GM23338 (cell line): ENCODE results near the gene SMOC2. TPM values are rescaled to one million over a fixed set of nuclear protein-coding genes. Genes with fewer than 3 reads are reported as not detected.

ENCODE experiments used
- ATAC-seq: fragments of 200-7000 bp; cut with Tn5 transposase; 3 replicates; pipeline ENCODE4 v1.9.1; 2020
- DNase-seq: peaks from one replicate; pipeline ENCODE4 v3.0.0-alpha.2; 2015; ENCODE audit warnings: low spot score
- H2AFZ ChIP-seq: fragments of 200-600 bp; sonication (generic); 2 replicates; pipeline ENCODE4 v1.8.0; 2016; ENCODE audit warnings: antibody characterized with exemption, mild to moderate bottlenecking, moderate library complexity
- H3F3A ChIP-seq: fragments of 200-600 bp; sonication (generic); replicated peaks from 2 replicates; pipeline ENCODE4 v1.8.0; 2017; ENCODE audit warnings: antibody characterized with exemption, mixed run types, low read depth
- H3K27ac ChIP-seq: fragments of 200-600 bp; sonication (generic); 2 replicates; pipeline ENCODE4 v1.6.1; 2016; ENCODE audit warnings: low read depth
- H3K27me3 ChIP-seq: fragments of 200-600 bp; sonication (generic); 2 replicates; pipeline ENCODE4 v1.8.0; 2016; ENCODE audit warnings: mild to moderate bottlenecking, mixed run types, moderate library complexity; ENCODE audit not compliant: insufficient read depth
- H3K36me3 ChIP-seq: fragments of 200-600 bp; sonication (generic); 2 replicates; pipeline ENCODE4 v1.8.0; 2016; ENCODE audit warnings: mild to moderate bottlenecking; ENCODE audit not compliant: insufficient read depth
- H3K4me1 ChIP-seq: fragments of 200-600 bp; sonication (generic); 2 replicates; pipeline ENCODE4 v1.8.0; 2016; ENCODE audit warnings: mild to moderate bottlenecking, moderate library complexity; ENCODE audit not compliant: insufficient read depth
- H3K4me2 ChIP-seq: fragments of 200-600 bp; sonication (generic); 2 replicates; pipeline ENCODE4 v1.7.1; 2017; ENCODE audit warnings: mixed run types
- H3K4me3 ChIP-seq: fragments of 200-600 bp; sonication (generic); 2 replicates; pipeline ENCODE4 v1.6.1; 2016; ENCODE audit warnings: mixed run types
- H3K79me2 ChIP-seq: fragments of 200-600 bp; sonication (generic); replicated peaks from 2 replicates; pipeline ENCODE4 v1.8.0; 2017; ENCODE audit warnings: mild to moderate bottlenecking; ENCODE audit not compliant: insufficient read depth
- H3K9me2 ChIP-seq: fragments of 200-600 bp; sonication (generic); 2 replicates; pipeline ENCODE4 v1.8.0; 2017; ENCODE audit not compliant: insufficient read depth
- H4K20me1 ChIP-seq: fragments of 200-600 bp; sonication (generic); replicated peaks from 2 replicates; pipeline ENCODE4 v1.8.0; 2017; ENCODE audit warnings: mild to moderate bottlenecking; ENCODE audit not compliant: insufficient read depth
- H3K27ac Mint-ChIP-seq: 2 replicates; pipeline ENCODE4 v1.8.0; 2020; ENCODE audit warnings: inconsistent platforms, mild to moderate bottlenecking, moderate library complexity, mixed read lengths
- H3K27me3 Mint-ChIP-seq: 3 replicates; pipeline ENCODE4 v1.8.0; 2022; ENCODE audit warnings: low read depth, mild to moderate bottlenecking, moderate library complexity, mixed read lengths, inconsistent platforms; ENCODE audit not compliant: insufficient read depth, poor library complexity
- H3K36me3 Mint-ChIP-seq: 3 replicates; pipeline ENCODE4 v1.8.0; 2021; ENCODE audit warnings: low read depth, mild to moderate bottlenecking, inconsistent platforms, moderate library complexity, mixed read lengths
- H3K4me1 Mint-ChIP-seq: 3 replicates; pipeline ENCODE4 v1.8.0; 2020; ENCODE audit warnings: mild to moderate bottlenecking, inconsistent platforms, mixed read lengths
- H3K4me3 Mint-ChIP-seq: 3 replicates; pipeline ENCODE4 v1.8.0; 2021; ENCODE audit warnings: moderate library complexity, mild to moderate bottlenecking, inconsistent platforms, mixed read lengths
- H3K9me3 Mint-ChIP-seq: 3 replicates; pipeline ENCODE4 v1.8.0; 2020; ENCODE audit warnings: moderate library complexity, mild to moderate bottlenecking, inconsistent platforms, mixed read lengths
- CREB1 ChIP-seq: fragments of 250-450 bp; sonication (Bioruptor Pico); IDR thresholded peaks from 2 replicates; pipeline ENCODE4 v1.5.0; 2020; ENCODE audit warnings: low read depth, mild to moderate bottlenecking, moderate library complexity
- CTCF ChIP-seq, 2 experiments: fragments of 200-600 bp in 1 of 2; sonication (generic) in 1 of 2; conservative IDR thresholded peaks; 2 replicates each; pipeline versions ENCODE4 v1.5.1 to v1.6.1; 2016 to 2017; ENCODE audit warnings: antibody characterized with exemption in 2 of 2, low read depth in 2 of 2, mild to moderate bottlenecking in 2 of 2, moderate library complexity in 1 of 2
- ETS1 ChIP-seq: IDR thresholded peaks from 2 replicates; pipeline ENCODE4 v1.6.1; 2016; ENCODE audit warnings: antibody characterized with exemption
- EZH2 ChIP-seq: fragments of 200-600 bp; sonication (generic); IDR thresholded peaks from one replicate; pipeline ENCODE4 v1.8.0; 2017; ENCODE audit warnings: antibody characterized with exemption, mild to moderate bottlenecking, low read depth; ENCODE audit not compliant: unreplicated experiment
- EZH2phosphoT487 ChIP-seq: fragments of 200-600 bp; sonication (generic); IDR thresholded peaks from one replicate; pipeline ENCODE4 v1.8.1; 2018; ENCODE audit warnings: antibody characterized with exemption; ENCODE audit not compliant: unreplicated experiment
- JUNB ChIP-seq: IDR thresholded peaks from one replicate; pipeline ENCODE4 v1.6.1; 2016; ENCODE audit warnings: antibody characterized with exemption; ENCODE audit not compliant: unreplicated experiment
- NANOG ChIP-seq: IDR thresholded peaks from 2 replicates; pipeline ENCODE4 v1.6.1; 2016; ENCODE audit warnings: antibody characterized with exemption, borderline replicate concordance
- POLR2AphosphoS5 ChIP-seq: IDR thresholded peaks from 2 replicates; pipeline ENCODE4 v1.6.1; 2016; ENCODE audit warnings: antibody characterized with exemption, low read depth
- REST ChIP-seq: IDR thresholded peaks from one replicate; pipeline ENCODE4 v1.6.1; 2018; ENCODE audit warnings: antibody characterized with exemption; ENCODE audit not compliant: unreplicated experiment
- STAT1 ChIP-seq: IDR thresholded peaks from one replicate; pipeline ENCODE4 v1.6.1; 2016; ENCODE audit warnings: antibody characterized with exemption; ENCODE audit not compliant: unreplicated experiment
- ZNF114 ChIP-seq: fragments of 250-450 bp; sonication (Bioruptor Pico); IDR thresholded peaks from 2 replicates; pipeline ENCODE4 v1.5.0; 2020; ENCODE audit warnings: mild to moderate bottlenecking, moderate library complexity
- ZNF331 ChIP-seq: fragments of 250-450 bp; sonication (Bioruptor Pico); IDR thresholded peaks from 2 replicates; pipeline ENCODE4 v1.5.0; 2020; ENCODE audit warnings: low read depth, mild to moderate bottlenecking, moderate library complexity
- ZNF462 ChIP-seq: fragments of 250-450 bp; sonication (Bioruptor Pico); IDR thresholded peaks from 2 replicates; pipeline ENCODE4 v1.5.0; 2020; ENCODE audit warnings: mild to moderate bottlenecking, moderate library complexity
- polyA plus RNA-seq: library from polyadenylated mRNA; unstranded; fragments of >200 nt; fragmentation: Nextera tagmentation; extraction: Ambion mirVana; gene quantifications from 2 replicates; pipeline ENCODE4 v1.2.1, GENCODE V29; 2016
- total RNA-seq: library from RNA; depleted of rRNA; stranded (reverse); fragments of >200 nt; shearing (Covaris generic); gene quantifications from 2 replicates; pipeline ENCODE4 v1.2.3, GENCODE V29; 2014

SMOC2 gene
- total and polyA plus RNA-seq, 2 experiments from 2014 or later: 4.3 to 6.5 TPM

GRCh38 chr6:168691774-168692173 lies 250.8 kb downstream of the SMOC2 start:
- no peak for ATAC-seq
- TF ChIP-seq EZH2 (no peak), ZNF331 (CRISPR knock-in tag) (no peak), CREB1 (CRISPR knock-in tag) (no peak), EZH2phosphoT487 (no peak), NANOG (no peak), POLR2AphosphoS5 (no peak), JUNB (no peak), ZNF462 (CRISPR knock-in tag) (no peak), ETS1 (no peak), REST (no peak), CTCF (conservative IDR thresholded peaks at IDR 0.05; ENCODE audit: low read depth in 2 of 2) (no peak), ZNF114 (CRISPR knock-in tag) (no peak), STAT1 (no peak)
- Mint-ChIP-seq H3K27ac (peak overlapping the region; percentile 61), H3K4me1 (peaks cover 54% of the 10 kb centered on the region), H3K9me3 (no peaks in the 10 kb centered on the region), H3K27me3 (peaks cover 8% of the 10 kb centered on the region), H3K4me3 (no peak overlapping the region), H3K36me3 (no peaks in the 10 kb centered on the region)
- no peaks in the 10 kb centered on the region for H3K9me2 ChIP-seq
- no peaks in the 10 kb centered on the region for H3K79me2 ChIP-seq
- H3F3A ChIP-seq: no peaks in the 10 kb centered on the region
- peaks cover 14% of the 10 kb centered on the region; the same call in 1 of the 2 replicates for H3K4me1 ChIP-seq
- no peak overlapping the region for H3K4me3 ChIP-seq
- no peak for DNase-seq
- no peaks in the 10 kb centered on the region for H4K20me1 ChIP-seq
- no peak overlapping the region for H2AFZ ChIP-seq
- H3K27me3 ChIP-seq: no peaks in the 10 kb centered on the region
- H3K27ac ChIP-seq: no peak overlapping the region
- no peak overlapping the region for H3K4me2 ChIP-seq
- H3K36me3 ChIP-seq: no peaks in the 10 kb centered on the region
